Measurements from ENCODE around the gene CEL. TPM values are rescaled to one million over a fixed set of nuclear protein-coding genes. Genes with fewer than 3 reads are reported as not detected.

The CEL gene
- total and polyA plus RNA-seq, 10 donors = 0.46 to 5.3 (median 0.72) TPM; not detected in 2

- Histone ChIP-seq H3K4me1 (peaks cover 17 to 47% (median 36%) of the 10 kb centered on the region in 6 donors), H3K27ac (no peak overlapping the region), H3K27me3 (replicated peaks in 1 of 7) (no peaks in the 10 kb centered on the region), H3K9me3 (no peaks in the 10 kb centered on the region), H3K4me3 (no peak overlapping the region), H3K36me3 (no peaks in the 10 kb centered on the region)
- 40 to 57% (median 49%) methylated on average over 5 of the region's 5 CpGs for whole genome bisulfite sequencing, 5 donors
- no peak for DNase-seq
- intact Hi-C loops (cut with DNase I; ENCODE audit: low total_unique reads) = loop anchor here (10.0 kb wide), 1 partner anchor 52 kb away; the partner anchor contains the start of gene GFI1B
- TF ChIP-seq CTCF (IDR thresholded peaks at IDR 0.05 in 8 of 11, conservative IDR thresholded peaks at IDR 0.05 in 3 of 11) (no peak), POLR2A (IDR thresholded peaks at IDR 0.05) (no peak), POLR2AphosphoS5 (IDR thresholded peaks at IDR 0.05) (no peak)
These were observed 34.6 kb upstream of the CEL start for GRCh38 chr9:133027134-133027533.

- peaks cover 19 to 47% (median 38%) of the 10 kb centered on the region in 6 donors for H3K4me1 ChIP-seq
- peaks cover 0 to 5% (median under 1%) of the 10 kb centered on the region in 6 donors for H3K36me3 ChIP-seq
- TF ChIP-seq POLR2A (IDR thresholded peaks at IDR 0.05) (no peak), CTCF (IDR thresholded peaks at IDR 0.05 in 8 of 11, conservative IDR thresholded peaks at IDR 0.05 in 3 of 11) (no peak), POLR2AphosphoS5 (IDR thresholded peaks at IDR 0.05) (no peak)
- 84 to 91% (median 85%) methylated on average over 3 of the region's 3 CpGs for WGBS, 5 donors
- H3K9me3 ChIP-seq = no peaks in the 10 kb centered on the region
- no peak overlapping the region for H3K27ac ChIP-seq
- no peaks in the 10 kb centered on the region for H3K27me3 ChIP-seq (replicated peaks in 1 of 7)
- no peak overlapping the region for H3K4me3 ChIP-seq
- intact Hi-C loops (cut with DNase I; ENCODE audit: low total_unique reads) = loop anchor here (10.0 kb wide), 1 partner anchor 53 kb away; the partner anchor contains the start of gene GFI1B
- no peak for DNase-seq
These were observed 33.6 kb upstream of the CEL start for GRCh38 chr9:133028221-133028620.

- peak overlapping the region; percentile 89 to 96 (median 92) for H3K27ac ChIP-seq
- intact Hi-C loops (cut with DNase I; ENCODE audit: low total_unique reads) = loop anchor here (10.0 kb wide), 1 partner anchor 55 kb away; the partner anchor contains the start of gene GFI1B
- H3K27me3 ChIP-seq (replicated peaks in 1 of 7) = no peaks in the 10 kb centered on the region
- TF ChIP-seq POLR2AphosphoS5 (IDR thresholded peaks at IDR 0.05) = no peak
- H3K4me1 ChIP-seq = peaks cover 19 to 61% (median 46%) of the 10 kb centered on the region in 6 donors
- no peaks in the 10 kb centered on the region for H3K9me3 ChIP-seq
- H3K36me3 ChIP-seq = peaks cover 0 to 18% (median 3%) of the 10 kb centered on the region in 6 donors
- 0 to 1% (median 0%) methylated on average over 12 to 28 of the region's 28 CpGs for WGBS, 5 donors
- peak overlapping the region; percentile 71 to 100 (median 86) for H3K4me3 ChIP-seq
- no peak for DNase-seq
These were observed 31.8 kb upstream of the CEL start for GRCh38 chr9:133029994-133030316.

- H3K36me3 ChIP-seq = peaks cover 0 to 18% (median 3%) of the 10 kb centered on the region in 6 donors
- TF ChIP-seq CTCF (IDR thresholded peaks at IDR 0.05 in 8 of 11, conservative IDR thresholded peaks at IDR 0.05 in 3 of 11) = peak in 8 of 11 experiments; percentile 9 to 39 (median 24)
- peak in 1 of 3 donors; percentile 63 for TF ChIP-seq POLR2A (IDR thresholded peaks at IDR 0.05)
- TF ChIP-seq POLR2AphosphoS5 (IDR thresholded peaks at IDR 0.05) = peak; percentile 82 to 86 (median 86)
- no peaks in the 10 kb centered on the region for H3K27me3 ChIP-seq (replicated peaks in 1 of 7)
- intact Hi-C loops (cut with DNase I; ENCODE audit: low total_unique reads) = no loop called here
- no peaks in the 10 kb centered on the region for H3K9me3 ChIP-seq
- 0 to 1% (median 0%) methylated on average over 28 to 63 of the region's 63 CpGs for WGBS, 5 donors
- peak within 1 kb of the TSS; percentile 71 to 100 (median 86) for H3K4me3 ChIP-seq
- H3K27ac ChIP-seq = peak within 1 kb of the TSS; percentile 89 to 96 (median 92)
- peak; percentile 95 for DNase-seq
- H3K4me1 ChIP-seq = peaks cover 19 to 66% (median 49%) of the 10 kb centered on the region in 6 donors
These were observed 31.3 kb upstream of the CEL start, which contains the start of gene GTF3C5 for GRCh38 chr9:133030317-133031129. GTF3C5 (plus strand) TSS chr9:133030997; CDS start chr9:133031012, 15 bp downstream.

Measured in spleen (tissue), 11 donors.